B cell (primary cell): ENCODE results near the gene ARTN. TPM values are rescaled to one million over a fixed set of nuclear protein-coding genes. Genes with fewer than 3 reads are reported as not detected.
A peak's percentile ranks its signal among the peaks of the same experiment; 100 is the strongest.

Source experiments
- ATAC-seq: fragments of 200-7000 bp; cut with Tn5 transposase; one replicate; pipeline ENCODE4 v1.10.0; 2021; ENCODE audit warnings: low read depth, mild to moderate bottlenecking, moderate number of reproducible peaks, moderate library complexity
- CTCF ChIA-PET: fragments of 350-600 bp; sonication (Branson Sonifier 250); formaldehyde crosslinking; loops from one replicate; lab custom pipeline; 2021; ENCODE audit warnings: antibody characterized with exemption, inconsistent platforms; lab: Charles Lee
- POLR2A ChIA-PET: fragments of 350-600 bp; sonication (Branson Sonifier 250); formaldehyde crosslinking; loops from one replicate; lab custom pipeline; 2021; ENCODE audit warnings: antibody characterized with exemption; lab: Charles Lee
- DNase-seq: peaks from one replicate; pipeline ENCODE4 v3.0.0; 2013
- H2AFZ ChIP-seq: 2 replicates; pipeline ENCODE4 v1.6.1; 2012; ENCODE audit warnings: mild to moderate bottlenecking, low read depth, low read length; ENCODE audit not compliant: insufficient read depth, poor library complexity, severe bottlenecking
- H3K27ac ChIP-seq, 2 donors: 1 replicate in 1 of 2; 2 replicates in 1 of 2; pipeline ENCODE4 v1.5.1; 2012 to 2013; ENCODE audit warnings: low read length in 2 of 2, mild to moderate bottlenecking in 2 of 2, moderate library complexity in 1 of 2
- H3K27me3 ChIP-seq, 4 experiments: fragments of 200-600 bp in 1 of 4; sonication (generic) in 1 of 4; replicated peaks in 1 of 4; 1 replicate in 2 of 4; 2 replicates in 2 of 4; pipeline versions ENCODE4 v1.6.1 to v1.7.0; 2013 to 2016; ENCODE audit warnings: low read length in 3 of 4, mild to moderate bottlenecking in 2 of 4, mixed read lengths in 1 of 4, moderate library complexity in 1 of 4; ENCODE audit not compliant: insufficient read depth in 4 of 4, control insufficient read depth in 3 of 4; ENCODE audit errors: control extremely low read depth in 1 of 4
- H3K36me3 ChIP-seq, 2 experiments: replicated peaks in 1 of 2; 1 replicate in 1 of 2; 2 replicates in 1 of 2; pipeline versions ENCODE4 v1.6.1 to v1.7.1; 2013; ENCODE audit warnings: low read length in 1 of 2; ENCODE audit not compliant: insufficient read depth in 2 of 2, control insufficient read depth in 1 of 2; ENCODE audit errors: control extremely low read depth in 1 of 2, extremely low read depth in 1 of 2
- H3K4me1 ChIP-seq, 2 donors: fragments of 200-600 bp in 1 of 2; sonication (generic) in 1 of 2; 1 replicate in 1 of 2; 2 replicates in 1 of 2; pipeline versions ENCODE4 v1.5.1 to v1.6.1; 2013 to 2017; ENCODE audit warnings: low read length in 2 of 2; ENCODE audit not compliant: control insufficient read depth in 2 of 2, insufficient read depth in 2 of 2
- H3K4me2 ChIP-seq: replicated peaks from 2 replicates; pipeline ENCODE3; 2012; ENCODE audit warnings: mild to moderate bottlenecking, low read depth, low read length; ENCODE audit not compliant: poor library complexity, severe bottlenecking
- H3K4me3 ChIP-seq, 5 experiments: fragments of 200-600 bp in 1 of 5; sonication (generic) in 1 of 5; 1 replicate in 3 of 5; 2 replicates in 2 of 5; pipeline versions ENCODE4 v1.5.1 to v1.7.0; 2011 to 2016; ENCODE audit warnings: low read length in 4 of 5, mild to moderate bottlenecking in 4 of 5, low read depth in 2 of 5, control low read depth in 1 of 5, moderate library complexity in 1 of 5; ENCODE audit not compliant: insufficient read depth in 1 of 5; ENCODE audit errors: control extremely low read depth in 1 of 5, extremely low read depth in 1 of 5
- H3K79me2 ChIP-seq: fragments of 200-600 bp; sonication (generic); one replicate; pipeline ENCODE4 v1.6.0; 2016; ENCODE audit warnings: low read length; ENCODE audit not compliant: control insufficient read depth, insufficient read depth
- H3K9ac ChIP-seq: fragments of 200-600 bp; sonication (generic); 2 replicates; pipeline ENCODE4 v1.6.1; 2017; ENCODE audit warnings: mild to moderate bottlenecking, low read length, moderate library complexity
- H3K9me3 ChIP-seq, 3 donors: one replicate each; pipeline versions ENCODE4 v1.6.1 to v1.7.1; 2013; ENCODE audit warnings: low read length in 2 of 3; ENCODE audit not compliant: control insufficient read depth in 2 of 3, insufficient read depth in 1 of 3; ENCODE audit errors: control extremely low read depth in 1 of 3
- H4K20me1 ChIP-seq: 2 replicates; pipeline ENCODE4 v1.6.0; 2012; ENCODE audit warnings: mild to moderate bottlenecking, low read length; ENCODE audit not compliant: insufficient read depth, control insufficient read depth, poor library complexity, severe bottlenecking
- H3K27ac Mint-ChIP-seq: one replicate; pipeline ENCODE4 v1.8.0; 2021; ENCODE audit warnings: mixed read lengths
- H3K27me3 Mint-ChIP-seq: one replicate; pipeline ENCODE4 v1.8.0; 2021; ENCODE audit warnings: mixed read lengths
- H3K4me1 Mint-ChIP-seq: one replicate; pipeline ENCODE4 v1.8.0; 2021; ENCODE audit warnings: mixed read lengths
- H3K4me3 Mint-ChIP-seq: one replicate; pipeline ENCODE4 v1.8.0; 2021; ENCODE audit warnings: mixed read lengths
- H3K9me3 Mint-ChIP-seq: one replicate; pipeline ENCODE4 v1.8.0; 2022; ENCODE audit warnings: mixed read lengths; ENCODE audit not compliant: insufficient read depth
- EZH2 ChIP-seq: IDR thresholded peaks from 2 replicates; pipeline ENCODE4 v1.6.1; 2012; ENCODE audit warnings: borderline replicate concordance, low read depth, mild to moderate bottlenecking, moderate library complexity, low read length; ENCODE audit not compliant: insufficient read depth, poor library complexity, severe bottlenecking
- WGBS: methylation state at CpG from one replicate; pipeline ENCODE4 v1.1.5; 2013; ENCODE audit warnings: missing lambda C conversion rate; ENCODE audit not compliant: insufficient coverage; 5-methylcytosine and 5-hydroxymethylcytosine counted together
- intact Hi-C: fragments of 100-400 bp; cut with micrococcal nuclease; formaldehyde crosslinking; loops from one replicate; pipeline ENCODE4 v1.10.0; 2022
- polyA plus RNA-seq: library from polyadenylated mRNA; depleted of rRNA; stranded (reverse); fragments of >200 nt; gene quantifications from 2 replicates; pipeline ENCODE4 v1.2.3, GENCODE V29; 2012
- total RNA-seq, 2 donors: library from RNA; stranded (reverse); fragments of 120-200 nt in 1 of 2; gene quantifications; 1 replicate in 1 of 2; 2 replicates in 1 of 2; pipeline versions ENCODE4 v1.2.3 to v1.2.4, GENCODE V29; 2013 to 2022
- TF ChIP-seq, protein P1 (sequence below): fragments of 200-600 bp; IDR thresholded peaks from one replicate; pipeline ENCODE4 v1.8.0; 2022; ENCODE audit warnings: antibody characterized with exemption, mild to moderate bottlenecking

ARTN gene
- total and polyA plus RNA-seq, 2 donors (not counting 1 experiment from before 2014, with no cell fraction given) = 0.13 to 0.64 TPM

DNA sequence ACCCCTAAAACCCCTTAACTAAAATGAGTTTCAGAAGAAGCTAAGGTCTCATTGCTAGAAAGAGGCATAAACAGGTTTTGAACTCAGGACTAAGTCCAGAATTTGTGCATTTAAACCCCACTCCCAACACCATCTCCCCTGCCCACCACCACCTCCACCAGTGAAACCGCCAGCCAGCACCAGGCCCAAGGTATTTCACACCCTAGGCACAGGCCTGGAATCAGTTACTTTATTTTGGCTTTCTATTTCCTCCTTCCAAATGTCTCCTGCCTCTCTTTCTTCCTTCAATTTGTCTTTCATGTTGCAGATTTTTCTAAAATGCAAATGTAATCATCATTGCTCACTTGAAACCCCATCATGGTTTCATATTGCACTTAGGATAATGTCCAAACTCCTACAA lies 11.3 kb downstream of the ARTN start:
- Histone ChIP-seq H3K27ac (no peak overlapping the region), H3K9ac (no peak overlapping the region), H3K4me2 (no peak overlapping the region), H4K20me1 (peaks cover 5% of the 10 kb centered on the region), H3K9me3 (no peaks in the 10 kb centered on the region), H3K79me2 (peaks cover 24% of the 10 kb centered on the region), H3K27me3 (no peaks in the 10 kb centered on the region), H3K4me3 (no peak overlapping the region), H3K4me1 (peaks cover 15 to 25% of the 10 kb centered on the region in 2 donors), H2AFZ (no peak overlapping the region), H3K36me3 (no peaks in the 10 kb centered on the region)
- ATAC-seq (no peak), DNase-seq (no peak)
- 93% methylated on average over 1 of the region's 1 CpG for WGBS
- no peak overlapping the region for H3K27ac Mint-ChIP-seq
- H3K4me3 Mint-ChIP-seq = peak overlapping the region; percentile 70
- H3K9me3 Mint-ChIP-seq = no peaks in the 10 kb centered on the region
- intact Hi-C loops = loop anchor here (5.0 to 10.0 kb wide), 2 partner anchors 183 to 1180 kb away; partner anchors contain the start of genes C1orf50 and P3H1
- no peaks in the 10 kb centered on the region for H3K27me3 Mint-ChIP-seq
- ChIA-PET CTCF (interaction anchor here (1.2 to 5.0 kb wide), 6 partner anchors 10 to 181 kb away, joined by 3 to 41 read pairs (median 8); partner anchors contain the start of genes ARTN and ATP6V0B), POLR2A (no interaction called here)
- TF ChIP-seq, protein P1, sequence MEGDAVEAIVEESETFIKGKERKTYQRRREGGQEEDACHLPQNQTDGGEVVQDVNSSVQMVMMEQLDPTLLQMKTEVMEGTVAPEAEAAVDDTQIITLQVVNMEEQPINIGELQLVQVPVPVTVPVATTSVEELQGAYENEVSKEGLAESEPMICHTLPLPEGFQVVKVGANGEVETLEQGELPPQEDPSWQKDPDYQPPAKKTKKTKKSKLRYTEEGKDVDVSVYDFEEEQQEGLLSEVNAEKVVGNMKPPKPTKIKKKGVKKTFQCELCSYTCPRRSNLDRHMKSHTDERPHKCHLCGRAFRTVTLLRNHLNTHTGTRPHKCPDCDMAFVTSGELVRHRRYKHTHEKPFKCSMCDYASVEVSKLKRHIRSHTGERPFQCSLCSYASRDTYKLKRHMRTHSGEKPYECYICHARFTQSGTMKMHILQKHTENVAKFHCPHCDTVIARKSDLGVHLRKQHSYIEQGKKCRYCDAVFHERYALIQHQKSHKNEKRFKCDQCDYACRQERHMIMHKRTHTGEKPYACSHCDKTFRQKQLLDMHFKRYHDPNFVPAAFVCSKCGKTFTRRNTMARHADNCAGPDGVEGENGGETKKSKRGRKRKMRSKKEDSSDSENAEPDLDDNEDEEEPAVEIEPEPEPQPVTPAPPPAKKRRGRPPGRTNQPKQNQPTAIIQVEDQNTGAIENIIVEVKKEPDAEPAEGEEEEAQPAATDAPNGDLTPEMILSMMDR = no peak
- TF ChIP-seq EZH2 = no peak
- peaks cover 34% of the 10 kb centered on the region for H3K4me1 Mint-ChIP-seq

DNA sequence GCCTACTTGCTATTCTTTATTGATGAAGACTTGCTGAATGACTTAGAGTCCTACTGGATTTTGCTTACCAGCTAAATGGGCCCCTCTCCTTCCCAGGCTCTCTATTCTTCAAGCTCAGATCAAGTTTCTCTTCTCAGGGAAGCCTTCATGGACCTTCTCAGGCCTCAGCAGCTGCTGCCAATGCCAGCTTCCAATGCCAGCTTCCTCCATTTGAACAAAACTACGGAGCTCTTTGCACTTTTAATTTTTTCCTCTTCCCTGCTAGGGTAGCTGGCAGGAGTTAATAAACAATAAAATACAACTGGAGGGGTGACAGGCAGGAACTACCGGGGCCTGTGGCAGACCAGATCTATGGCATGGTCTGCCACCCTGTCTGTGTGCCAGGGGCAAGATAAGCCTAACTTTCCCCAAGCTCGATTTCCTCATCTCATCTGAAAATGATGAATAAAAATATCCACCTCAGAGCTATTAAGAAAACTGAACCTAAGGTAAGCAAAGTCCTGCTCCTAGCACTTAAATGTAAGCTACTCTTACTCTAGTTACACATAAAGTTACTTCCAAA lies 12.2 kb downstream of the ARTN start:
- peak overlapping the region; percentile 84 for H3K4me2 ChIP-seq
- H3K27me3 ChIP-seq = no peaks in the 10 kb centered on the region
- peaks cover 15 to 25% of the 10 kb centered on the region in 2 donors for H3K4me1 ChIP-seq
- no peaks in the 10 kb centered on the region for H3K27me3 Mint-ChIP-seq
- H3K27ac Mint-ChIP-seq = peak overlapping the region; percentile 98
- no peak for DNase-seq
- ChIA-PET CTCF (interaction anchor here (0.7 to 5.0 kb wide), 9 partner anchors 8 to 182 kb away, joined by 3 to 41 read pairs (median 5); partner anchors contain the start of genes ARTN and ATP6V0B), POLR2A (interaction anchor here (0.5 kb wide), 1 partner anchor 1358 kb away, joined by 3 read pairs; no protein-coding TSS in a partner anchor)
- peaks cover 37% of the 10 kb centered on the region for H3K4me1 Mint-ChIP-seq
- peaks cover 0 to 9% of the 10 kb centered on the region in 2 experiments for H3K36me3 ChIP-seq
- no peaks in the 10 kb centered on the region for H3K9me3 ChIP-seq
- peak overlapping the region; percentile 93 for H3K4me3 Mint-ChIP-seq
- H3K4me3 ChIP-seq = peak overlapping the region; percentile 50 to 90 (median 78)
- peaks cover 5% of the 10 kb centered on the region for H4K20me1 ChIP-seq
- WGBS = 0% methylated on average over 2 of the region's 3 CpGs
- intact Hi-C loops = loop anchor here (1.0 to 10.0 kb wide), 9 partner anchors 24 to 1181 kb away; partner anchors contain the start of genes ATP6V0B, C1orf50, CCDC24 and CDC20
- H3K27ac ChIP-seq = peak overlapping the region in 1 of 2 donors; percentile 95
- H3K79me2 ChIP-seq = peaks cover 27% of the 10 kb centered on the region
- H2AFZ ChIP-seq = peak overlapping the region; percentile 92
- H3K9ac ChIP-seq = peak overlapping the region; percentile 93
- TF ChIP-seq, protein P1 = no peak
- TF ChIP-seq EZH2 = no peak
- ATAC-seq = no peak
- H3K9me3 Mint-ChIP-seq = no peaks in the 10 kb centered on the region
